SK-N-SH (cell line): ENCODE measurements around the gene COL8A1. TPM values are rescaled to one million over a fixed set of nuclear protein-coding genes. Genes with fewer than 3 reads are reported as not detected.

ENCODE experiments used
- CTCF ChIA-PET: fragments of 300-600, 350-600 bp; formaldehyde crosslinking; extraction: SDS; loops from one replicate; lab custom pipeline; 2021; lab: Yijun Ruan, JAX
- POLR2A ChIA-PET: fragments of 350-600 bp; sonication (Branson Sonifier 250); formaldehyde crosslinking; extraction: SDS; loops from one replicate; lab custom pipeline; 2020; ENCODE audit warnings: antibody characterized with exemption, inconsistent platforms; lab: Yijun Ruan, JAX
- DNase-seq: peaks from one replicate; pipeline ENCODE4 v3.0.0; 2012
- H2AFZ ChIP-seq: fragments of 200-600 bp; sonication (generic); 2 replicates; pipeline ENCODE4 v1.8.1; 2016; ENCODE audit warnings: antibody characterized with exemption, mild to moderate bottlenecking, low read depth
- H3F3A ChIP-seq: fragments of 200-600 bp; sonication (generic); replicated peaks from 2 replicates; pipeline ENCODE3; 2016; ENCODE audit warnings: antibody characterized with exemption, mild to moderate bottlenecking; ENCODE audit not compliant: insufficient read depth
- H3K27ac ChIP-seq, 2 experiments: fragments of 200-500 bp in 1 of 2; fragments of 200-600 bp in 1 of 2; sonication (Bioruptor generic) in 1 of 2; sonication (generic), shearing (Covaris generic) in 1 of 2; 2 replicates each; pipeline versions ENCODE4 v1.5.1 to v1.6.1; 2014 to 2016; ENCODE audit warnings: low read depth in 2 of 2, inconsistent platforms in 1 of 2, low read length in 1 of 2, mild to moderate bottlenecking in 1 of 2, mixed read lengths in 1 of 2
- H3K27me3 ChIP-seq: fragments of 200-600 bp; sonication (generic), shearing (Covaris generic); 2 replicates; pipeline ENCODE4 v1.6.1; 2016; ENCODE audit warnings: mixed run types; ENCODE audit not compliant: insufficient read depth
- H3K36me3 ChIP-seq, 2 experiments: fragments of 200-500 bp in 1 of 2; fragments of 200-600 bp in 1 of 2; sonication (Bioruptor generic) in 1 of 2; sonication (generic) in 1 of 2; replicated peaks in 1 of 2; 2 replicates each; pipeline versions ENCODE3 to v1.5.1; 2014 to 2016; ENCODE audit warnings: low read length in 1 of 2, mild to moderate bottlenecking in 1 of 2; ENCODE audit not compliant: insufficient read depth in 2 of 2, control insufficient read depth in 1 of 2
- H3K4me1 ChIP-seq, 2 experiments: fragments of 200-500 bp in 1 of 2; fragments of 200-600 bp in 1 of 2; sonication (Bioruptor generic) in 1 of 2; sonication (generic), shearing (Covaris generic) in 1 of 2; 2 replicates each; pipeline versions ENCODE4 v1.5.1 to v1.6.1; 2014 to 2016; ENCODE audit warnings: low read depth in 1 of 2, low read length in 1 of 2, mixed run types in 1 of 2; ENCODE audit not compliant: insufficient read depth in 2 of 2, control insufficient read depth in 1 of 2
- H3K4me2 ChIP-seq: fragments of 200-600 bp; sonication (generic), shearing (Covaris generic); 2 replicates; pipeline ENCODE4 v1.6.1; 2017; ENCODE audit warnings: mixed run types
- H3K4me3 ChIP-seq, 2 experiments: fragments of 200-500 bp in 1 of 2; fragments of 200-600 bp in 1 of 2; sonication (Bioruptor generic) in 1 of 2; sonication (generic), shearing (Covaris generic) in 1 of 2; 2 replicates each; pipeline versions ENCODE4 v1.5.1 to v1.8.1; 2014 to 2016; ENCODE audit warnings: low read depth in 2 of 2, inconsistent platforms in 1 of 2, low read length in 1 of 2, mild to moderate bottlenecking in 1 of 2, mixed read lengths in 1 of 2, moderate library complexity in 1 of 2
- H3K79me2 ChIP-seq: fragments of 200-600 bp; sonication (generic); 2 replicates; pipeline ENCODE4 v1.8.1; 2017; ENCODE audit warnings: mild to moderate bottlenecking; ENCODE audit not compliant: insufficient read depth
- H3K9ac ChIP-seq: fragments of 200-600 bp; sonication (generic); 2 replicates; pipeline ENCODE4 v1.6.1; 2017; ENCODE audit warnings: mixed run types
- H3K9me2 ChIP-seq: fragments of 200-600 bp; sonication (generic); 2 replicates; pipeline ENCODE4 v1.6.1; 2017; ENCODE audit warnings: mixed run types
- H3K9me3 ChIP-seq: fragments of 200-600 bp; sonication (generic); 2 replicates; pipeline ENCODE4 v1.6.1; 2017; ENCODE audit warnings: mixed run types, mild to moderate bottlenecking, moderate library complexity
- H4K20me1 ChIP-seq: fragments of 200-600 bp; sonication (generic); 2 replicates; pipeline ENCODE4 v1.6.1; 2017; ENCODE audit warnings: mild to moderate bottlenecking, mixed run types; ENCODE audit not compliant: insufficient read depth
- CHD2 ChIP-seq: fragments of 150-350 bp; IDR thresholded peaks from 2 replicates; pipeline ENCODE4 v1.6.1; 2018; ENCODE audit warnings: low read length; ENCODE audit not compliant: partially characterized antibody
- ELF1 ChIP-seq: IDR thresholded peaks from 2 replicates; pipeline ENCODE4 v1.4.0; 2012
- EZH2phosphoT487 ChIP-seq: fragments of 200-600 bp; sonication (generic); IDR thresholded peaks from 2 replicates; pipeline ENCODE4 v1.6.1; 2017; ENCODE audit warnings: low read depth, mixed run types, mild to moderate bottlenecking, antibody characterized with exemption, moderate library complexity, borderline replicate concordance
- FOSL2 ChIP-seq: IDR thresholded peaks from 2 replicates; pipeline ENCODE4 v1.4.0; 2012; ENCODE audit warnings: low read depth, mild to moderate bottlenecking, moderate library complexity, borderline replicate concordance
- GABPA ChIP-seq: IDR thresholded peaks from 2 replicates; pipeline ENCODE4 v1.4.0; 2012; ENCODE audit warnings: low read depth, mild to moderate bottlenecking
- IRF3 ChIP-seq: fragments of 150-350 bp; IDR thresholded peaks from 2 replicates; pipeline ENCODE4 v1.6.1; 2016; ENCODE audit warnings: mild to moderate bottlenecking, low read depth, low read length
- MEF2A ChIP-seq: IDR thresholded peaks from 2 replicates; pipeline ENCODE4 v1.4.0; 2012; ENCODE audit warnings: low read depth, borderline replicate concordance
- NRF1 ChIP-seq: IDR thresholded peaks from 2 replicates; pipeline ENCODE4 v1.6.1; 2012; ENCODE audit warnings: low read depth, mild to moderate bottlenecking, low read length
- PBX3 ChIP-seq: IDR thresholded peaks from 2 replicates; pipeline ENCODE4; 2012
- REST ChIP-seq: IDR thresholded peaks from 2 replicates; pipeline ENCODE4 v1.6.1; 2012; ENCODE audit warnings: mild to moderate bottlenecking, low read depth, low read length, moderate library complexity
- RFX5 ChIP-seq: IDR thresholded peaks from 2 replicates; pipeline ENCODE4 v1.6.1; 2012; ENCODE audit warnings: mild to moderate bottlenecking, improper control_type of control experiment, low read length
- SIN3A ChIP-seq: IDR thresholded peaks from 2 replicates; pipeline ENCODE4 v1.6.1; 2012; ENCODE audit warnings: low read depth, mild to moderate bottlenecking, low read length, moderate library complexity, borderline replicate concordance
- TCF12 ChIP-seq: IDR thresholded peaks from 2 replicates; pipeline ENCODE4 v1.4.0; 2012
- USF2 ChIP-seq: fragments of 150-350 bp; IDR thresholded peaks from 2 replicates; pipeline ENCODE4 v1.6.1; 2017; ENCODE audit warnings: antibody characterized with exemption, low read length, low read depth, borderline replicate concordance
- YY1 ChIP-seq: IDR thresholded peaks from 2 replicates; pipeline ENCODE4 v1.4.0; 2012; ENCODE audit warnings: low read depth, mild to moderate bottlenecking
- ZBTB33 ChIP-seq: IDR thresholded peaks from 2 replicates; pipeline ENCODE4 v1.4.0; 2012; ENCODE audit warnings: low read depth, borderline replicate concordance
- polyA plus RNA-seq, 3 experiments: library from polyadenylated mRNA; depleted of rRNA; stranded (reverse); fragments of >200 nt; gene quantifications; 2 replicates each; pipeline ENCODE4 v1.2.3, GENCODE V29; 2012

Gene COL8A1
- polyA plus RNA-seq, 1 of the 3 experiments (the other 2 are of a cell fraction), result 4.0 TPM

- Histone ChIP-seq H3K9me3 (no peaks in the 10 kb centered on the region), H3K27me3 (no peaks in the 10 kb centered on the region), H3K4me1 (peaks cover 3% of the 10 kb centered on the region in 2 experiments; a peak in 3 of 4 replicates), H2AFZ (no peak overlapping the region), H3K9me2 (no peaks in the 10 kb centered on the region), H3K79me2 (peaks cover 22% of the 10 kb centered on the region; the same call in 1 of the 2 replicates), H3K9ac (no peak overlapping the region), H3K27ac (no peak overlapping the region), H3F3A (no peaks in the 10 kb centered on the region), H4K20me1 (no peaks in the 10 kb centered on the region), H3K4me2 (no peak overlapping the region), H3K4me3 (no peak overlapping the region), H3K36me3 (no peaks in the 10 kb centered on the region)
- ChIA-PET CTCF (interaction anchor here (0.6 to 8.8 kb wide), 2 partner anchors 230 to 417 kb away, joined by 3 to 132 read pairs; no protein-coding TSS in a partner anchor), POLR2A (no interaction called here)
- DNase-seq, result no peak
- TF ChIP-seq RFX5, result no peak
- no peak for TF ChIP-seq YY1
- TF ChIP-seq REST, result no peak
- TF ChIP-seq NRF1, result no peak
- TF ChIP-seq ELF1, result no peak
- TF ChIP-seq MEF2A, result no peak
- no peak for TF ChIP-seq PBX3
- TF ChIP-seq FOSL2, result no peak
- TF ChIP-seq ZBTB33, result no peak
- no peak for TF ChIP-seq TCF12
- no peak for TF ChIP-seq GABPA
- no peak for TF ChIP-seq CHD2
- no peak for TF ChIP-seq USF2
- no peak for TF ChIP-seq SIN3A
- no peak for TF ChIP-seq IRF3
- no peak for TF ChIP-seq EZH2phosphoT487
Observed at GRCh38 chr3:99838755-99839154, 200.4 kb downstream of the COL8A1 start.
